Right cardiac atrium (tissue), 5 donors: Measurements from ENCODE around the gene CIDEC. TPM values are rescaled to one million over a fixed set of nuclear protein-coding genes. Genes with fewer than 3 reads are reported as not detected.
"Not testable (repeated sequence)": the region's sequence is repeated elsewhere in the genome, so short reads cannot be mapped to it uniquely, and the experiment has no call there.

Experiments used
- ATAC-seq, 2 donors: fragments of 200-7000 bp; cut with Tn5 transposase; one replicate each; pipeline versions ENCODE4 v1.8.0 to v1.9.1; 2020; ENCODE audit warnings: moderate library complexity in 2 of 2, mild to moderate bottlenecking in 1 of 2
- DNase-seq, 3 donors: peaks; one replicate each; pipeline ENCODE4 v3.0.0-alpha.2; 2020
- H3K27ac ChIP-seq: one replicate; pipeline ENCODE4 v1.5.1; 2013; ENCODE audit warnings: mild to moderate bottlenecking, low read length, control low read depth, moderate library complexity
- H3K27me3 ChIP-seq: one replicate; pipeline ENCODE4 v1.6.1; 2013; ENCODE audit not compliant: control insufficient read depth, insufficient read depth
- H3K4me1 ChIP-seq: one replicate; pipeline ENCODE4 v1.6.1; 2013; ENCODE audit warnings: low read length; ENCODE audit not compliant: control insufficient read depth, insufficient read depth
- H3K4me3 ChIP-seq: one replicate; pipeline ENCODE4 v1.5.1; 2013; ENCODE audit warnings: low read length, control low read depth
- H3K9me3 ChIP-seq: one replicate; pipeline ENCODE4 v1.6.1; 2013; ENCODE audit warnings: low read length; ENCODE audit not compliant: control insufficient read depth
- WGBS: extraction: QIAGEN DNeasy Blood & Tissue Kit; methylation state at CpG from one replicate; pipeline ENCODE4 v1.1.7; 2013; 5-methylcytosine and 5-hydroxymethylcytosine counted together
- intact Hi-C, 4 donors: fragments of 100-400 bp; cut with DNase I; formaldehyde crosslinking; loops; one replicate each; pipeline versions ENCODE4 v1.11.0 to v1.14.0; 2022 to 2023
- polyA plus RNA-seq: library from polyadenylated mRNA; stranded (reverse); fragments of 200-250 nt; gene quantifications from one replicate; pipeline ENCODE4 v1.2.3, GENCODE V29; 2013
- total RNA-seq, 4 donors: library from RNA; stranded (reverse); fragmentation: NEBNext Ultra II Directional; extraction: Animal tissue kit (Norgen Biotek cat#: 25700); gene quantifications; one replicate each; pipeline ENCODE4 v1.2.1, GENCODE V29; 2021
- donor health status: healthy with polysubstance abuse.
- donor health status: DM: no; HTN: yes; CAD: no.
- donor health status: DM: no; HTN: no; CAD: no.
- donor health status: DM: no; HTN: yes; CAD: no; lungs with severe emphysema.
- donor health status: DM: yes; HTN: yes; CAD: no.

The CIDEC gene
- total and polyA plus RNA-seq, 5 donors: 0.38 to 29.5 (median 4.4) TPM; not detected in 1

DNA sequence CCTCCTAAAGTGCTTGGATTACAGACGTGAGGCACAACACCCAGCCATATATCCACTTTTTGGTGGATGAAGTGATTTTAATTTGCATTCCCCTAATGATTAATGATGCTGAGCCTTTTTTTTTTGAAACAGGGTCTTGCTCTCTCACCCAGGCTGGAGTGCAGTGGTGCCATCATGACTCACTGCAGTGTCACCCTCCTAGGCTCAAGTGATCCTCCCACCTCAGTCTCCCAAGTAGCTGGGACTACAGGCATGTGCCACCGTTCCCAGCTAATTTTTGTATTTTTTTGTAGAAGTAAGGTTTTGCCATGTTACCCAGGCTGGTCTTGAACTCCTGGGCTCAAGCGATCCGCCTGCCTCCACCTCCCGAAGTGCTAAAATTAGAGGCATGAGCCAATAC is 8.0 kb downstream of the CIDEC start:
- H3K27me3 ChIP-seq, H3K9me3 ChIP-seq, H3K27ac ChIP-seq, H3K4me1 ChIP-seq, ATAC-seq, H3K4me3 ChIP-seq, intact Hi-C loops, DNase-seq: not testable (repeated sequence)
- 98% methylated on average over 5 of the region's 5 CpGs for WGBS

DNA sequence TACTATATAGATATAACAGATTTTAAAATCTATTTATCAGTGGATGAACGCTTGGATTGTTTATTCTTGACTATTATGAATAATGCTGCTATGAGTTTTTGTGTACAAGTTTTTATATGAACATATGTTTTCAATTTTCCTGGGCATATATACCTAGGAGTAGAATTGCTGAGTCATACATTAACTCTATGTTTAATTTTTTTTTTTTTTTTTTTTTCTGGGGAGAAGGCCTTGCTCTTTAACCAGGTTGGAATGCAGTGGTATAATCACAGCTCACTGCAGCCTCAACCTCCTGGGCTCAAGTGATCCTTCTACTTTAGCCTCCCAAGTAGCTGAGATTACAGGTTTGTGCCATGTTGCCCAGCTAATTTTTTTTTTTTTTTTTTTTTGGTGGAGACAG is 9.1 kb downstream of the CIDEC start:
- Histone ChIP-seq H3K4me1 (no peaks in the 10 kb centered on the region), H3K4me3 (no peak overlapping the region), H3K27me3 (no peaks in the 10 kb centered on the region), H3K27ac (no peak overlapping the region), H3K9me3 (no peaks in the 10 kb centered on the region)
- WGBS: 48% methylated on average over 1 of the region's 1 CpG
- ATAC-seq (no peak), DNase-seq (no peak)
- intact Hi-C loops: no loop called here

DNA sequence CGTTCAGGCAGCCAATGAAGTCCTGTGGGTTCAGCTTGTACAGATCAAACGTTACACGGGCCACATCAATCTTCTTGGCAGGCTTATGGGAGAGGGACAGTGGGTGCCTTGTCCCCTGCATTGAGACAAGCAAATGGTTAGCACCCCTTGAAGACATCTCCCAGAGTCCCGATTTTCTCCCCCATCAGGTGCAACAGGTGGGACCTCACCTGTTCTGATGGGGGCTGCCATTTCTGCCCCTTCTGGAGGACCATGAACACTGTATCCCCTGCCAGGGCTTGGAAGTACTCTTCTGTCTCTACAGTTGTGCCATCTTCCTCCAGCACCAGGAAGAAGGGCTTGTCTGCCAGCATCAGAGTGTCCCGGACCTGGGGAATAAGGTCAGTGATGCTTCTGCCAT is 10.1 kb downstream of the CIDEC start:
- no peaks in the 10 kb centered on the region for H3K9me3 ChIP-seq
- DNase-seq: no peak
- WGBS: 74% methylated on average over 5 of the region's 5 CpGs
- H3K27me3 ChIP-seq: no peaks in the 10 kb centered on the region
- H3K4me3 ChIP-seq: no peak overlapping the region
- ATAC-seq: no peak
- intact Hi-C loops: no loop called here
- H3K27ac ChIP-seq: no peak overlapping the region
- no peaks in the 10 kb centered on the region for H3K4me1 ChIP-seq

DNA sequence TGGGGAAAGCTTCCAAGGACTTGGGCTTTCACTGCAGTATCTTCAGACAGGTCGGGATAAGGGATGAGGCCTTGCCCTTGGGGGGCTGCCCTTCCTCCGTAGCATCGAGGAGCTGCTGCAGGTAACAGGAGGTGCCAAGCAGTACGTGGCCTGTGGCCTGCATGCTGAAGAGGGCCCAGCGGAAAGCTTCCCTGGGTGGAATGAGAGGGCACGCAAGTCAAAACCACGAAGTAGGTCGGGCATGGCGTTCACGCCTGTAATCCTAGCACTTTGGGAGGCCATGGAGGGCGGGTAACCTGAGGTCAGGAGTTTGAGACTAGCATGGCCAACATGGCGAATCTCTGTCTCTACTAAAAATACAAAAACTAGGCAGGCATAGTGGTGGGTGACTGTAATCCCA is 12.9 kb downstream of the CIDEC start:
- no peaks in the 10 kb centered on the region for H3K4me1 ChIP-seq
- H3K9me3 ChIP-seq: no peaks in the 10 kb centered on the region
- no peak for DNase-seq
- H3K27ac ChIP-seq: no peak overlapping the region
- ATAC-seq: no peak
- intact Hi-C loops: no loop called here
- 89% methylated on average over 12 of the region's 12 CpGs for WGBS
- H3K4me3 ChIP-seq: no peak overlapping the region
- H3K27me3 ChIP-seq: no peaks in the 10 kb centered on the region

DNA sequence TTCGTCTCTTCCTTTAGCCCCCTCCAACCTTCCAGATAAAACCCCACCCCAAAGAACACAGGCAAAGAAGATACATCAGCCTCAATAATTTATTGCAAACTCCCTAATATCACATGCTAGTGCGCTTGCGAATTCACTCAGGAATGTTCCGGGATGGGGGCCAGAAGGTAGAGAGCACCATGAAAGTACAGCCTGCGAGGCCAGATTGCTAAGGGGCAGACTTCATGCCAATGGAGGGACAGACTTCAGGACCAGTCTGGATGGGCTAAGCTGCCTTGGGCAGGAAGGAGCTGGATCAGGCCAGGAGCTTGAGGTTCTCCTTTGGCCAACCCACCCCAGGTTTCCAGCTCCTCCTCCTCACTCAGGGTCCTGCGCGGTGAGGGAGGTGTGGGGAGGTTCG is 13.4 kb downstream of the CIDEC start:
- no peaks in the 10 kb centered on the region for H3K4me1 ChIP-seq
- peak in 1 of 3 donors; percentile 54 for DNase-seq
- H3K4me3 ChIP-seq: no peak overlapping the region
- no peaks in the 10 kb centered on the region for H3K9me3 ChIP-seq
- intact Hi-C loops: no loop called here
- H3K27ac ChIP-seq: no peak overlapping the region
- no peaks in the 10 kb centered on the region for H3K27me3 ChIP-seq
- WGBS: 88% methylated on average over 8 of the region's 8 CpGs
- no peak for ATAC-seq

DNA sequence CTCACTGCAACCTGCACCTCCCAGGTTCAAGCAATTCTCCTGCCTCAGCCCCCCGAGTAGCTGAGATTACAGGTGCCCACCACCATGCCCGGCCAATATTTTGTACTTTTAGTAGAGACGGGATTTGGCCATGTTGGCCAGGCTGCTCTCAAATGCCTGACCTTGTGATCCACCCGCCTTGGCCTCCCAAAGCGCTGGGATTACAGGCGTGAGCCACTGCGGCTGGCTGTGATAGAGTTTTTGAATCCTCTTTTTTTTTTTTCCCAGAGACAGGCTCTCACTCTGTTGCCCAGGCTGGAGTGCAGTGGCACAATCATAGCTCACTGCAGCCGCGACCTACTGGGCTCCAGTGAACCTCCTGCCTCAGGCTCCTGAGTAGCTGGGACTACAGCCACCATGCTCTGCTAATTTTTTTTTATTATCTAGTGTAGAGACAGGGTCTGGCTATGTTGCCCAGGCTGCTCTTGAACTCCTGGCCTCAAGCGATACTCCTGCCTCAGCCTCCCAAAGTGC is 14.9 kb downstream of the CIDEC start:
- DNase-seq, H3K27me3 ChIP-seq, H3K4me3 ChIP-seq, H3K4me1 ChIP-seq, ATAC-seq, H3K9me3 ChIP-seq, intact Hi-C loops, H3K27ac ChIP-seq: not testable (repeated sequence)
- WGBS: 78% methylated on average over 10 of the region's 10 CpGs

DNA sequence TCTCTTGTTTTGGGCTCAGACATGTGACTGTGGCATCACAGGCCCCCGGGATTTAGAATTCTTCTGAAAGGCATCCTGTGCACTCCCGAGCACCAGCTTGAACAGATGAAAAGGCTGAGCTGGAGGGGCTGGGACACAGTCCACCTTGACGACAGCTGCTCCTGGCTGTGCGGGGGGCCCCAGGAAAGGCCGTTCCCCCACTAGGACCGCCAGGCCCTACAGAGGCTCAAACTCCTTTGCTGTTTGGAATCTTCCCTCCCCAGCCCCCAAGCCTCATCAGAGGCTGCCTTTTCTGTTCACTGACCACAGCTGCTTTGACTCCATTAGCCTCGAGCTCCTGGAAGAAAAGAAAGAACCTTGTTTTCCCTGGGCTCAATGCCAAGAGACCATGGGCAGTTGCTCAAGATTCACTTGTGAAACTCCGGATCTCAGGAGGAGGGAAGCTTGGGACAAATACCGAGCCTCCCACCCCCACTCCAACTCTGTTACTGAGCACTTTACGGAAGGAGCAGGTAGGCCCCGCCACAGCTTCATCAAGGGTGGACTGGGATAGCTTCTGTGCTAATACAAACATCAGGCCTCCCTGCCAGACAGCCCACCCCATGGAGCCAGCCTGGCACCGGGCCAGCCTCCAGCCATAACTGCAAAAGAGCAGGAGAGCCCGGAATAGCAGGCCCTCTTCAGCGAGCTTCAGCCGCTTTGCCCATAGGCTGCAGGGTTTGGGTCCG is 15.7 kb downstream of the CIDEC start:
- Histone ChIP-seq H3K4me3 (no peak overlapping the region), H3K9me3 (no peaks in the 10 kb centered on the region), H3K27ac (peak overlapping the region; percentile 76), H3K27me3 (no peaks in the 10 kb centered on the region), H3K4me1 (no peaks in the 10 kb centered on the region)
- ATAC-seq (peak; percentile 40 to 44), DNase-seq (peak; percentile 66 to 85 (median 84))
- 41% methylated on average over 16 of the region's 16 CpGs for WGBS
- intact Hi-C loops: no loop called here

DNA sequence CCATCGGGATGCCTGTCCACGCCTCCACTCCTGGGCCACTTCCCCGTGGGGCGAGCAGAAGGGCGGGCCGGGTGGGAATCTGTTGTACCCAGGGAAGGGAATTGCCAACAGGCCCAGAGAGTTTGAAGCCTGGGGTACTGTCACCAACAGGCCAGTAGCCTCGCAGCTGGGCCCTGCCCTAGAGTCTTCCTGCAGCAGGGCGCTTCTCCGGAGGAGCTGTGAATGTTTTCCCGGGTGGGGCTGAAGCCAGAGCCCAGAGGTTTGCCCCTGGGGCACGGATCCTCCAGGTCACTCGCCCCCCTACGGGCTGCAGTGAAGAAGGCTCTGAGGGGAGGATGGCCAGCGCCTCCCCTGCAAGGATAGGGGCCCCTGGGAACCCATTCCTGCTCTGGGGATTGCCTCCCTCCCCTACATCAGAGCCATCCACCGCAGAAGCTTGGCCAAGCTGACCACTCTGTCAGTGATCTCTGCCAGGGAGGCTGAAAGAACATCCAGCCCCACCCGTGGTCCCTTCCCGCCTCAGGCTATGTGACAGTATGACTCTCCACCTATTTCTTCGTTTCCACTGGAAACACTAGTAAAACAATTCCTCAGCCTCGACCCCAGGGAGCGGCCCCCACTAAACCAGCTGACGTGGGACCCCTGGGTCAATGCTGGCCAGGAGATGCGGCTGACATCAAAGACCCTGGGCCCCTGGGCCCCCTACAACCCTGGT is 16.8 kb downstream of the CIDEC start:
- Histone ChIP-seq H3K4me3 (peak overlapping the region; percentile 41), H3K27me3 (no peaks in the 10 kb centered on the region), H3K9me3 (no peaks in the 10 kb centered on the region), H3K4me1 (no peaks in the 10 kb centered on the region), H3K27ac (no peak overlapping the region)
- WGBS: 58% methylated on average over 22 of the region's 22 CpGs
- intact Hi-C loops: no loop called here
- DNase-seq (no peak), ATAC-seq (peak in 1 of 2 donors; percentile 7)

DNA sequence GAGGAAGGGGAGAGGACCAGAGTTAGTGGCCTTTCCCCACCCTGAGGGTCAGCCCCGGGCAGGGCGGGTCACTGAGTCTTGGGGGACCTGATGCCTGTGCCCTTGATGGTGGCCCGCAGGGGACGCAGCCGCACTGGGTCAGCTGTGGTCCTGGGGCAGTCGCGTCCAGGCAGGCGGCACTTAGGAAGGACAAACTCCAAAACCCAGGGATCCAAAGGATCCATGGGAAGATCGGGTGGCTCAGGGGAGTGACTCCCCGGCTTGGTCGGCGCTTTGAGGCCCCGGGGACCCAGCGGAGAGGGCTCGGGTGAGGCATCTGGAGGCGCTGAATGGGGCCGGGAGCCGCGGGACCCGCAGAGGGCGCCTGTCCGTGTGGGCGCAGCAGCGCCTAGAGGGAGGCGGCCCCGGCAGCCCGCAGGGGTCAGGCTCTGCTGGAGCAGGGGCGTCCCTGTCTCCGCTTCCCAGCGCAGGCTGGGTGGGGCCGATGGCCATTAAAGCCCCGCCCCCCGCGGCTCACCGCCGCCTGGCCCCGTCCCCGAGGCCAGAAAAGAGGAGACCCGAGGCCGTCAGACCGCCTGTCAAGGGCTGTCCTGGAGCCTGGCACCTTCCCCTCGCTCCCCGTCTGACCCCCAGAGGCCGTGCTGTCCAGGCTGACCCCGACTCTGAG is 17.5 kb downstream of the CIDEC start:
- no peak overlapping the region for H3K27ac ChIP-seq
- 13% methylated on average over 45 of the region's 45 CpGs for WGBS
- H3K27me3 ChIP-seq: no peaks in the 10 kb centered on the region
- intact Hi-C loops: no loop called here
- no peaks in the 10 kb centered on the region for H3K4me1 ChIP-seq
- peak overlapping the region; percentile 41 for H3K4me3 ChIP-seq
- DNase-seq (peak; percentile 78 to 91 (median 89)), ATAC-seq (peak; percentile 92 to 94)
- H3K9me3 ChIP-seq: no peaks in the 10 kb centered on the region

DNA sequence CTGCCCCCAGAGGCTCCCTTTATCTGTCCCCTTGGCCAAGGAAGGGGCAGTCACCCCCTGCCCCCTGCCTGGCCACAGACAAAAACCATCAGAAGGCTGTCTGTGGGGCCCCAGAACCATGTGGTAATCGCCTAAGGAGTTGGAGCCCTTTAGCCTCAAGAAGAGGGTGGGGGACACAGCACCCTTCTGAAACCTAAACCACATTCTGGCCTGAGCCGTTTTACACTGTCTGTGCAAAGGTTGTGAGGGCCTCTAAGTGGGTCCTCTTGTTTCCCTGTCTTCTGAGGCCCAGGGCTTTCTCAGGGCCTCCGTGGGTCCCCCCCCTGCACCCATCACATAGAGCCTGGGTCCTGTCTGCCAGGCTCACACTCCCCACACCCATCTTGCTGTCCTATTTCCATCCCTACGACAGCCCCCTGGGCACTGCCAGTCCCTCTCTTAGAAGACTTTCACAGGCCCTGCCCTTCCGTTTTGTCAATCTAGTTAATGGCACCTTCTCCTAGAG is 18.4 kb downstream of the CIDEC start:
- Histone ChIP-seq H3K9me3 (no peaks in the 10 kb centered on the region), H3K4me1 (no peaks in the 10 kb centered on the region), H3K27me3 (no peaks in the 10 kb centered on the region), H3K27ac (no peak overlapping the region), H3K4me3 (no peak overlapping the region)
- intact Hi-C loops: no loop called here
- no peak for DNase-seq
- WGBS: 88% methylated on average over 5 of the region's 5 CpGs
- no peak for ATAC-seq

DNA sequence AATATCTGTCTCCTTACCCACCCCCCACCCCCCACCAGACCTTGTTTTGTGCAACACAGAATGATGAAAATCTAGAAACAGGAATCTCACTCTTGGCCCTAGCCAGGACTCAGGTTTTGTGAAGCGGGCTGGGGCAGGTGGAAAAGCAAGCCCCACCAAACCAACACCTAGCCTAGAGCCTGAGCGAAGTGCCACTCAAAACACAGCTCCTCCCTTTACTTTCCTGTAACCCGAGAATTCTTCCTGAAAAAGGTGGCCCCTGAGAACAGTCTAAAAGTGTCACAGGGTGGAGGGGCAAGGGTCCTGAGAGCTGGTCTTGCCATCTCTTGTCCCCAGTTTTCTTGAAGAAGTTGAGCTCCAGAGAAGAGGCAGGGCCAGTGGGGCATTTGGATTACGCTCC is 18.9 kb downstream of the CIDEC start:
- 93% methylated on average over 4 of the region's 4 CpGs for WGBS
- no peaks in the 10 kb centered on the region for H3K4me1 ChIP-seq
- H3K27me3 ChIP-seq: no peaks in the 10 kb centered on the region
- DNase-seq (no peak), ATAC-seq (no peak)
- no peak overlapping the region for H3K4me3 ChIP-seq
- no peaks in the 10 kb centered on the region for H3K9me3 ChIP-seq
- H3K27ac ChIP-seq: no peak overlapping the region
- intact Hi-C loops: no loop called here
